GM18520 (cell line): ENCODE results near the gene CDC42BPB.

Source experiments
- ATAC-seq: cut with Tn5 transposase; IDR thresholded peaks from one replicate; pipeline ENCODE4 v1.9.1; 2021; ENCODE audit not compliant: unreplicated experiment

Gene CDC42BPB

GRCh38 chr14:102883089-102883541 is 174.2 kb downstream of the CDC42BPB start:
- no peak for ATAC-seq
